HEK293 (cell line): ENCODE results near the gene CLPX.

Experiments
- CTCF ChIA-PET: fragments of 350-600 bp; formaldehyde crosslinking; extraction: SDS; loops from one replicate; lab custom pipeline; 2021; ENCODE audit warnings: antibody characterized with exemption; lab: Yijun Ruan, JAX
- POLR2A ChIA-PET: fragments of 300-600 bp; formaldehyde crosslinking; extraction: SDS; loops from one replicate; lab custom pipeline; 2020; ENCODE audit warnings: antibody characterized with exemption, inconsistent platforms; lab: Yijun Ruan, JAX
- H3K27ac ChIP-seq: fragments of 200-500 bp; sonication (Bioruptor generic); 2 replicates; pipeline ENCODE4 v1.5.1; 2014; ENCODE audit warnings: low read depth, low read length, control low read depth, inconsistent platforms; ENCODE audit errors: extremely low read depth
- H3K36me3 ChIP-seq, 2 experiments: fragments of 200-500 bp in 1 of 2; sonication (Bioruptor generic) in 1 of 2; 1 replicate in 1 of 2; 2 replicates in 1 of 2; pipeline ENCODE4 v1.5.1; 2014 to 2017; ENCODE audit warnings: inconsistent platforms in 2 of 2, low read length in 2 of 2; ENCODE audit not compliant: control insufficient read depth in 2 of 2, insufficient read depth in 1 of 2
- H3K4me1 ChIP-seq: fragments of 200-500 bp; sonication (Bioruptor generic); 2 replicates; pipeline ENCODE4 v1.5.1; 2014; ENCODE audit warnings: mild to moderate bottlenecking, low read length, inconsistent platforms; ENCODE audit not compliant: control insufficient read depth, insufficient read depth
- H3K4me3 ChIP-seq: 2 replicates; pipeline ENCODE4 v1.5.1; 2011; ENCODE audit warnings: low read depth, mild to moderate bottlenecking, control low read depth, low read length, moderate library complexity
- H3K9me3 ChIP-seq: fragments of 200-500 bp; sonication (Bioruptor generic); 2 replicates; pipeline ENCODE4 v1.5.1; 2014; ENCODE audit warnings: low read depth, low read length, inconsistent platforms; ENCODE audit not compliant: control insufficient read depth, insufficient read depth
- GLI2 ChIP-seq: fragments of 450-650 bp; formaldehyde crosslinking; IDR thresholded peaks from 2 replicates; pipeline ENCODE4; 2017; ENCODE audit warnings: missing biosample characterization, missing genetic modification characterization, low read depth, borderline replicate concordance
- IKZF3 ChIP-seq: fragments of 450-650 bp; IDR thresholded peaks from 2 replicates; pipeline ENCODE4 v1.5.0; 2018; ENCODE audit warnings: missing biosample characterization, mild to moderate bottlenecking, missing genetic modification characterization, moderate library complexity
- PRDM1 ChIP-seq: fragments of 450-650 bp; formaldehyde crosslinking; IDR thresholded peaks from 2 replicates; pipeline ENCODE4; 2016; ENCODE audit warnings: missing biosample characterization, missing genetic modification characterization
- REPIN1 ChIP-seq: fragments of 450-650 bp; formaldehyde crosslinking; IDR thresholded peaks from 2 replicates; pipeline ENCODE4 v1.5.1; 2017; ENCODE audit warnings: missing biosample characterization, missing genetic modification characterization, low read depth
- ZBTB11 ChIP-seq: fragments of 450-650 bp; formaldehyde crosslinking; conservative IDR thresholded peaks from 2 replicates; pipeline ENCODE4 v1.5.1; 2016; ENCODE audit warnings: low read depth, missing biosample characterization, missing genetic modification characterization
- ZBTB49 ChIP-seq: fragments of 450-650 bp; formaldehyde crosslinking; IDR thresholded peaks from 2 replicates; pipeline ENCODE4 v1.5.1; 2016; ENCODE audit warnings: missing biosample characterization, missing genetic modification characterization, low read depth
- ZBTB6 ChIP-seq: fragments of 450-650 bp; formaldehyde crosslinking; IDR thresholded peaks from 2 replicates; pipeline ENCODE4 v1.5.1; 2017; ENCODE audit warnings: missing biosample characterization, missing genetic modification characterization
- ZNF114 ChIP-seq: fragments of 450-650 bp; formaldehyde crosslinking; IDR thresholded peaks from 2 replicates; pipeline ENCODE4 v1.5.0; 2017; ENCODE audit warnings: missing biosample characterization, missing genetic modification characterization
- ZNF169 ChIP-seq: fragments of 450-650 bp; formaldehyde crosslinking; IDR thresholded peaks from 2 replicates; pipeline ENCODE4 v1.5.1; 2016; ENCODE audit warnings: missing biosample characterization, missing genetic modification characterization
- ZNF175 ChIP-seq: fragments of 450-650 bp; formaldehyde crosslinking; IDR thresholded peaks from 2 replicates; pipeline ENCODE4 v1.5.1; 2016; ENCODE audit warnings: missing biosample characterization, missing genetic modification characterization
- ZNF211 ChIP-seq: fragments of 450-650 bp; formaldehyde crosslinking; IDR thresholded peaks from 2 replicates; pipeline ENCODE4 v1.5.1; 2016; ENCODE audit warnings: low read depth, missing biosample characterization, missing genetic modification characterization
- ZNF23 ChIP-seq: fragments of 450-650 bp; formaldehyde crosslinking; IDR thresholded peaks from 2 replicates; pipeline ENCODE4 v1.5.1; 2016; ENCODE audit warnings: missing biosample characterization, missing genetic modification characterization, borderline replicate concordance
- ZNF248 ChIP-seq: fragments of 450-650 bp; formaldehyde crosslinking; IDR thresholded peaks from 2 replicates; pipeline ENCODE4 v1.5.1; 2017; ENCODE audit warnings: missing biosample characterization, missing genetic modification characterization
- ZNF341 ChIP-seq: fragments of 450-650 bp; formaldehyde crosslinking; IDR thresholded peaks from 2 replicates; pipeline ENCODE4; 2016; ENCODE audit warnings: low read depth, missing biosample characterization, missing genetic modification characterization
- ZNF394 ChIP-seq: fragments of 450-650 bp; formaldehyde crosslinking; IDR thresholded peaks from 2 replicates; pipeline ENCODE4 v1.5.1; 2016; ENCODE audit warnings: missing biosample characterization, missing genetic modification characterization, mild to moderate bottlenecking, moderate library complexity, borderline replicate concordance
- ZNF548 ChIP-seq: fragments of 450-650 bp; formaldehyde crosslinking; IDR thresholded peaks from 2 replicates; pipeline ENCODE4 v1.5.1; 2016; ENCODE audit warnings: missing biosample characterization, missing genetic modification characterization
- ZNF596 ChIP-seq: fragments of 450-650 bp; IDR thresholded peaks from 2 replicates; pipeline ENCODE4 v1.5.0; 2018; ENCODE audit warnings: missing biosample characterization, mild to moderate bottlenecking, missing genetic modification characterization, moderate library complexity
- ZNF660 ChIP-seq: fragments of 450-650 bp; IDR thresholded peaks from 2 replicates; pipeline ENCODE4 v1.5.1; 2018; ENCODE audit warnings: missing biosample characterization, mild to moderate bottlenecking, missing genetic modification characterization
- ZSCAN23 ChIP-seq: fragments of 450-650 bp; formaldehyde crosslinking; IDR thresholded peaks from 2 replicates; pipeline ENCODE4 v1.5.1; 2016; ENCODE audit warnings: missing biosample characterization, missing genetic modification characterization

CLPX gene

GRCh38 chr15:65099336-65099735, 85.8 kb downstream of the CLPX start:
- peaks cover 0 to 39% of the 10 kb centered on the region in 2 experiments; a peak in 2 of 3 replicates for H3K36me3 ChIP-seq
- TF ChIP-seq ZNF660, result no peak
- TF ChIP-seq ZNF596 (tag by site-specific recombination), result no peak
- no peak for TF ChIP-seq ZBTB6 (tag by site-specific recombination)
- no peak for TF ChIP-seq ZNF394 (tag by site-specific recombination)
- TF ChIP-seq ZNF175, result no peak
- no peak for TF ChIP-seq PRDM1
- no peak for TF ChIP-seq ZNF114 (tag by site-specific recombination)
- no peak for TF ChIP-seq ZNF23
- TF ChIP-seq GLI2, result no peak
- TF ChIP-seq IKZF3 (tag by site-specific recombination), result no peak
- TF ChIP-seq ZBTB49, result no peak
- no peak for TF ChIP-seq ZNF211 (tag by site-specific recombination)
- no peak for TF ChIP-seq ZNF169 (tag by site-specific recombination)
- no peak for TF ChIP-seq ZBTB11 (tag by site-specific recombination)
- no peak for TF ChIP-seq ZNF248
- TF ChIP-seq ZNF341 (tag by site-specific recombination), result no peak
- TF ChIP-seq ZNF548 (tag by site-specific recombination), result no peak
- TF ChIP-seq ZSCAN23 (tag by site-specific recombination), result no peak
- TF ChIP-seq REPIN1 (tag by site-specific recombination), result no peak
- TF ChIP-seq, all 188 proteins: peak for 0
- ChIA-PET POLR2A (no interaction called here), CTCF (interaction anchor here (1.0 kb wide), 1 partner anchor 45 kb away, joined by 4 read pairs; no protein-coding TSS in a partner anchor)
- Histone ChIP-seq H3K4me3 (no peak overlapping the region), H3K9me3 (no peaks in the 10 kb centered on the region), H3K27ac (no peak overlapping the region), H3K4me1 (no peaks in the 10 kb centered on the region)
